ENCODE measurements around the gene MYADM.
"Not testable (repeated sequence)": the region's sequence is repeated elsewhere in the genome, so short reads cannot be mapped to it uniquely, and the experiment has no call there.

Gene MYADM, protein sequence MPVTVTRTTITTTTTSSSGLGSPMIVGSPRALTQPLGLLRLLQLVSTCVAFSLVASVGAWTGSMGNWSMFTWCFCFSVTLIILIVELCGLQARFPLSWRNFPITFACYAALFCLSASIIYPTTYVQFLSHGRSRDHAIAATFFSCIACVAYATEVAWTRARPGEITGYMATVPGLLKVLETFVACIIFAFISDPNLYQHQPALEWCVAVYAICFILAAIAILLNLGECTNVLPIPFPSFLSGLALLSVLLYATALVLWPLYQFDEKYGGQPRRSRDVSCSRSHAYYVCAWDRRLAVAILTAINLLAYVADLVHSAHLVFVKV

DNA sequence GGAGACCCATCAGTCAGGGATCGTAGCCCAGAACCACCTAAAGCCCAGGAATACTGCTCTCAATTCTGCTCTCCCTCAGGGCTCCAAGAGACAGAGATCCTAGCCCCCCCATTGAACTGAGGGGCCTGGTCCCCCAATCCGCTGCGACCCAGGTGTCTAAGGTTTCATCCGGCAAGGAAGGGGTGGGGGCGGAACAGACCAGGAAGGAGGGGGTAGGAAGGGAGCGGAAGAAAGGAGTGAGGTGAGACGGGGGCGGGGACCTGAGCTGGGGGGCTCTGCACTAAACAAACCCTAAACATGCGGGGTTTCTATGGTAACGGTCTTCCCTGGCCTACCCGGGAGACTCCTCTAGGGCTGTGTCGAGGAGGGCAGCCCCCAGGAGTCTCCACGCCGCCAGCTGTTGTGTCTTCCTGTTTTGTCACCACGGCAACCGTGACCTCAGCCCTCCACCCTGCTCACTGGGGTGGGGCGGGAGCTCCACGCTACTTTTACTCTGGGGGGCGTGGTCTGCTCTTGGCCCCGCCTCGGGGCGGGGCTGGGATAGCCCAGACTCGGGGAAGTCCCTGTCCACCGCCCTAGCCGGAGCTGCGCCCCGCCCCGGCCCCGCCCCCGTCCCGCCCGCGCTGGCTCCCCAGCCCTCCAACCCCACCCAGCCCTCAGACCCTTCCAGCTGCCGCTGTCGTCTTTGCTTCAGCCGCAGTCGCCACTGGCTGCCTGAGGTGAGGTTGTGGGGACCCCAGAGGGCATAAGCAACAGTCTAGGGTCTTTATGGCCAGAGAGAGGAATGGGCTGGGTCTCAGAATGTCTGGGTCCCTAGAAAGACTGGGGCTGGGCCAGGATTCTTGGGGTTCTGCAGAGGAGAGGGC, at the start of gene MYADM:
MYADM (plus strand) TSS at position 659 of the 866 bp plus-strand sequence. CDS start 5,647 bp downstream, outside the sequence.
- DNase-seq (ENCODE audit: low read depth in 2 of 2): peak; percentile 98 to 99

GRCh38 chr19:53818756-53819155, 48.9 kb upstream of the MYADM start:
- no peak for DNase-seq (ENCODE audit: low read depth in 2 of 2)

- no peak for DNase-seq (ENCODE audit: low read depth in 2 of 2)
Measured at GRCh38 chr19:53819861-53820260, 47.8 kb upstream of the MYADM start.

DNA sequence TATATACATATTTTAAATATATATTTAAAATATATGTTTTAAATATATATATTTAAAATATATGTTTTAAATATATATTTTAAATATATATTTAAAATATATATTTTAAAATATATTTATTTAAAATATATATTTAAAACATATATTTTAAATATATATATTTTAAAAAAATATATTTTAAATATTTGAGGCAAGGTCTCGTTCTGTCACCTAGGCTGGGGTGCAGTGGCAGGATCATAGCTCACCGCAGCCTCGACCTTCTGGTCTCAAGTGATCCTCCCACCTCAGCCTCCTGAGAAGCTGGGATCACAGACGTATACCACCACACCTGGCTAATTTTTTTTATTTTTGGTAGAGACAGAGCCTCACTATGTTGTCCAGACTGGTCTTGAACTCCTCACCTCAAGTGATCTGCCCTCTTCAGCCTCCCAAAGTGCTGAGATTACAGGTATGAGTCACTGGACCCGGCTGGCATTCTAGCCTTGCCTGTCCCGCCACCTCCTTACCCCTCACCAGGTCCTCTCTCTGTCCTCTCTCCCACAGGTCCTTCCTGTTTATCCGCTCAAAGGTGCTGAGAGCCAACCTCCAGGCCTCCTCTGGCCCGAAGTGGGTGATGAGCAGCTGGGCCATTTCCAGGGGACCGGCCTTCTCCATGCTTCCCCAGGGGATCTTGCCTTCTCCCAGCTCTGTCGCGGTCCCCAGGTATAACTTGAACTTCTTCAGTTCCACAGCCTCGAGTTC, 44.1 kb upstream of the MYADM start:
- no peak for DNase-seq (ENCODE audit: low read depth in 2 of 2)

DNA sequence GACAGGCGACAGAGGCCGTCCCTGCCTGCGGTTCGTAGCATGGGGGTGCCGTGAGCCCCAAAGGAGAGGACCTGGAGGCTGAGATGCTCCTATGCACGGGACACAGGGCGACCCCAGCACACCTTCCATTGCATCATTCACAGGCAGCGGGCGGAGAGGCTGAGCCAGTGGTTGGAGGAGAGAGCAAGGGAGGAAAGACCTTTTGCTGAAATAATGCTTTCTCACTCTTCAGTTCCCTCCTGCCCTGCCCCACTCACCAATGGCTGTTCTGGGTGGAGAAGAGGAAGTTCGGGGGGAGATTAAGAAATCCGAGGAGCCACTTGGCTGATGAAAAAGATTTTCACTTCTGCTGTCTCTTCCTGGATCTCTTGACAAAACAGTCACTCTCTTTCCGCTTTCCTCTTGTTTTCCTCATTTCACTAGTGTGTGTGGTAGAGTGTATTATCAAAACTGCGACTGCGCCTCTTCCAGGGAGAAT, 43.5 kb upstream of the MYADM start, which contains the start of gene NLRP12:
NLRP12 (minus strand) TSS at position 181 of the 478 bp plus-strand sequence; CDS start at position 41, 140 bp downstream.
- DNase-seq (ENCODE audit: low read depth in 2 of 2): no peak

- DNase-seq (ENCODE audit: low read depth in 2 of 2): no peak
Measured at GRCh38 chr19:53826876-53827275, 40.8 kb upstream of the MYADM start.

GRCh38 chr19:53828531-53828930, 39.2 kb upstream of the MYADM start:
- no peak for DNase-seq (ENCODE audit: low read depth in 2 of 2)

- not testable (repeated sequence) for DNase-seq (ENCODE audit: low read depth in 2 of 2)
Measured at GRCh38 chr19:53832861-53833260, 34.8 kb upstream of the MYADM start.

- not testable (repeated sequence) for DNase-seq (ENCODE audit: low read depth in 2 of 2)
Measured at GRCh38 chr19:53838446-53838845, 29.2 kb upstream of the MYADM start.

DNA sequence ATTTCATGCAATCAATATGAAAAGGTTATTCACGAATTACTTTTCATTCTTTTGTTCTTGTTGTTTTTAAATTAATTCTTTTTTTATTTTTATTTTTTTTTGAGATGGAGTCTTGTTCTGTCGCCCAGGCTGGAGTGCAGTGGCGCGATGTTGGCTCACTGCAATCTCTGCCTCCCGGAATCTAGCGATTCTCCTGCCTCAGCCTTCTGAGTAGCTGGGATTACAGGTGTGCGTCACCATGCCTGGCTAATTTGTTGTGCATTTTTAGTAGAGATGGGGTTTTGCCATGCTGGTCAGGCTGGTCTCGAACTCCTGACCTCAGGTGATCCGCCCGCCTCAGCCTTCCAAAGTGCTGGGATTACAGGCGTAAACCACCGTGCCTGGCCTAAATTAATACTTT, 27.4 kb upstream of the MYADM start:
- DNase-seq (ENCODE audit: low read depth in 2 of 2): not testable (repeated sequence)

GRCh38 chr19:53840914-53841313, 26.8 kb upstream of the MYADM start:
- DNase-seq (ENCODE audit: low read depth in 2 of 2): not testable (repeated sequence)

DNA sequence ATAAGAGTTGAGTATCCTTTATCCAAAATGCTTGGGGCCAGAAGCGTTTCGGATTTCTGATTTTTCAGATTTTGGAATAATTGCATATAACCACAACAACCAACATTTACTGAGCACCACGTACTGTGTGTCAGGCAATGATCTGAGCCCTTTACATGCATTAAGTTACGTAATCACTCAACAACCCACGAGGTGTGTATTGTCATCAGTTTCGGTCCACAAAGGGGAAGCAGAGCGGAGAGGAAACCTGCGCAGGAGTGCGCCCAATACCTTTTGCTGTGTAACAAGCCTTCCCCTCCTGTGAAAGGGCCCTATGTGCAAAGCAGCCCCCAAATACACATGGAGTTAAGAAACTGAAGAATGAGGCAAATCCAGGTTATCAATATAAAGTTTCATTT, 22.8 kb upstream of the MYADM start:
- no peak for DNase-seq (ENCODE audit: low read depth in 2 of 2)

DNA sequence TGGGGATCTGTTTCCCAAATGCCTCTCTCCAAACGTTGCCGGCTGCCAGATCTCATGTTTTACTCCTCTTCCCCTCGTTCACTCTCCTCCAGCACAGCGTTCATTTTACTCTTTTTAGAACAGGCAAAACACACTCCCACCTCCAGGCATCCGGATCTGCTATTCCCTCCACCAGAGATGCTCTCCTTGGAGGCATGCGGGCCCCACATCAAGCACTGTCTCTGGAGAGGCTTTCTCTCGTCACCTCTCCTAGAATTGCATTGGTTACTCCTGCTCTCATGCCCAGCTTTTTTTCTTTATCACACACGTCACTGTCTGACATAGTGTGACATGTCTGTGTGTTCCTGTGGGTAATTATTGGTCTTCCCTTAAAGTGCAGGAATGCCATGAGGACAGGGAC, 20.1 kb upstream of the MYADM start:
- DNase-seq (ENCODE audit: low read depth in 2 of 2): no peak

DNA sequence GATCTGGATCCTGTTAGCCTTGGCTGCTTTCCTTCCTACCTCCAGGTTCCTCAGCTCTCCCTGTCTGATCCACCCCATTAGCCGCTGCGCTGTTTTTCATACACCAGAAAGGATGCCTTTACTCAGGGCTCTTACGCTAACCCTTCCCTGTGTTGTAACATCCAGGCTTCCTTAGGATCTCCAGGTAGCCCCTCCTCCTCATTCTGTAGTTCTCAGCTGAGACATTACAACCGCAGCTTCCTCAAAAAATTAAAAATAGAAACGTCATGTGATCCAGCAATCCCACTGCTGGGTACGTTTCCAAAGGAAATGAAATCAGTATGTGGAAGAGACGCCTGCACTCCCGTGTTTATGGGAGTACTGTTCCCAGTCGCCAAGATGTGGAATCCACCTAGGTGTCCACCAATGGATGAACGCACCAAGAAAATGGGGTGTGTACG, 18.4 kb upstream of the MYADM start:
- no peak for DNase-seq (ENCODE audit: low read depth in 2 of 2)

- no peak for DNase-seq (ENCODE audit: low read depth in 2 of 2)
Measured at GRCh38 chr19:53853707-53854106, 14.0 kb upstream of the MYADM start.

DNA sequence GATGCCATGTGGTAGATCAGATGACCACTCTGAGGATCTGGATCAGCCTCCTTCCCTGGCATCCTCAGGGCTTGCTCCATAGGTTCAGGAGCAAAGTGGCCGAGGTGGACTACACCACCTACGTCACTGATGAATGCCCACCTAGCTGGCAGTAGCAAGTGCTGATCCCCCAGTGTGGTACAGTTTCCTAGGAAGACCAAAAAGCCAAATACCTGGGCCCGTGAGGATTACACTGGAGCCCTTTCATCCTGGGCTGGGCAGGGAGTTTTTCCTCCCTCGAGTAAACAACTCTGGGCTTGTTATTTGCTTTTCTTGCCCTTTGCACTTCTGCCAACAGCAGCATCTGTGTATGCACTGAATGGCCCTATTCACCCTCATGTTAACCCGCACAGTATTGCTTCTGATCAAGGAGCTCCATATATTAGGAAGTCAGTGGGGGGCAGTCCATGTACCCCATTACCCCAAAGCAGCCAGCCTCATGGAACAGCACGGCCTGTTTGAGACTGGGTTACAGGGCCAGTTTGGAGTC, 3.3 kb upstream of the MYADM start:
- DNase-seq (ENCODE audit: low read depth in 2 of 2): no peak

DNA sequence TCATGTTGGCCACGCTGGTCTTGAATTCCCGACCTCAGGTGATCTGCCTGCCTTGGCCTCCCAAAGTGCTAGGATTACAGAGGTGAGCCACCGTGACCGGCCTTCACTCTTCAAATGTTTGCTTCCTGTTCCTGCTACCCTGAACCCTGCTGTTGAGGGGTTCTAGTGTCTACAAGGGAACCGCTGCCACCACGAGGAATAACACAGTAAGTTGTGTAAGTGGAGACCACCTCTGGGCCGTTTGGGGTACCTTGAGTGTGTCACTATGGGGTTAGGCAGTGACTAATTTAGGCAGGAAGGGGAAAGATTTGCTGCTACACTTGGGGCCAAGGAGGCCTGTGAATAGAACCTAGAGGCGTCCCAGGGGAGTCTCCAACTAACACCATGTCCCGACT, 2.2 kb upstream of the MYADM start:
- DNase-seq (ENCODE audit: low read depth in 2 of 2): no peak

- peak; percentile 49 to 59 for DNase-seq (ENCODE audit: low read depth in 2 of 2)
Measured at GRCh38 chr19:53865918-53866864, 1.5 kb upstream of the MYADM start.

GRCh38 chr19:53866865-53867224, 838 bp upstream of the MYADM start:
- DNase-seq (ENCODE audit: low read depth in 2 of 2): no peak

GRCh38 chr19:53868091-53868891, 608 bp downstream of the MYADM start:
- DNase-seq (ENCODE audit: low read depth in 2 of 2): no peak

All from stimulated activated CD8-positive, alpha-beta memory T cell treated with anti-CD3 and anti-CD28 coated beads, Interleukin-2, amount 100 ng/mL, for 48 hours (primary cell).